Liver (tissue), 2 donors: ENCODE data around the gene ITGB6.

Experiments used
- TF ChIP-seq, protein P1 (sequence below): IDR thresholded peaks from 2 replicates; pipeline ENCODE4 v1.6.1; 2016; ENCODE audit warnings: antibody characterized with exemption
- TF ChIP-seq, protein P2 (sequence below): fragments of 150-350 bp; IDR thresholded peaks from 2 replicates; pipeline ENCODE4 v1.5.1; 2017; ENCODE audit warnings: improper control_type of control experiment, low read depth, low read length; ENCODE audit not compliant: missing input control
- donor health status: healthy.

DNA sequence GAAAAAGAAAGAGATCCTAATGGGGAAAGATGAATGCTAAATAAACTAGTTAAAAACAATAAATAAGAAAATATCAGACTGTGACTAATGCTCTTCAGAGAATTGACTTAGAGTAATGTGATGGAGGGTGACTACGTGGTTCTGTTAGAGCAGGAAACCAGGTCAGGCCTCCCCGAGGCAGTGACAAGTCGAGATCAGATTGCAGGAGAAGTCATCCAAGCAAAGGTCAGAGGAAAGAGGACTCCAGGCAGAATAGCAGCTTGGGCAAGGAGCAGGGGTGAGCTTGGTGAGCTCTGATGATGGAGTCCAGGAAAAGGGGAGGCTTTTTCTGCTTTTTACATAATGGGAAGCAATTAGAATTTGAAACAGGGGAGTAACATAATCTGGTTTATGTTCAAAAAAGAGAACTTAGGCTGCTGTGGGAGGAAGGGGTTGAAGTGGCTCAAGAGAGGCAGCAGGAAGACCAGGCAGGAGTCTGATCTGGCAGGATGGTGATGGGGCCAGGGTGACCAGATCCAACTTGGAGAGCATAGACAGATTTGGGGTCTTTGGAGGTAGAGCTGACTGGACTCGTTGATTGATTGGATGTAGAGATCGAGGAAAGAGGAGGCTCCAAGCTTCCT, 27.3 kb upstream of the ITGB6 start:
- TF ChIP-seq, protein P1, sequence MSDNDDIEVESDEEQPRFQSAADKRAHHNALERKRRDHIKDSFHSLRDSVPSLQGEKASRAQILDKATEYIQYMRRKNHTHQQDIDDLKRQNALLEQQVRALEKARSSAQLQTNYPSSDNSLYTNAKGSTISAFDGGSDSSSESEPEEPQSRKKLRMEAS, result no peak
- TF ChIP-seq, protein P2, sequence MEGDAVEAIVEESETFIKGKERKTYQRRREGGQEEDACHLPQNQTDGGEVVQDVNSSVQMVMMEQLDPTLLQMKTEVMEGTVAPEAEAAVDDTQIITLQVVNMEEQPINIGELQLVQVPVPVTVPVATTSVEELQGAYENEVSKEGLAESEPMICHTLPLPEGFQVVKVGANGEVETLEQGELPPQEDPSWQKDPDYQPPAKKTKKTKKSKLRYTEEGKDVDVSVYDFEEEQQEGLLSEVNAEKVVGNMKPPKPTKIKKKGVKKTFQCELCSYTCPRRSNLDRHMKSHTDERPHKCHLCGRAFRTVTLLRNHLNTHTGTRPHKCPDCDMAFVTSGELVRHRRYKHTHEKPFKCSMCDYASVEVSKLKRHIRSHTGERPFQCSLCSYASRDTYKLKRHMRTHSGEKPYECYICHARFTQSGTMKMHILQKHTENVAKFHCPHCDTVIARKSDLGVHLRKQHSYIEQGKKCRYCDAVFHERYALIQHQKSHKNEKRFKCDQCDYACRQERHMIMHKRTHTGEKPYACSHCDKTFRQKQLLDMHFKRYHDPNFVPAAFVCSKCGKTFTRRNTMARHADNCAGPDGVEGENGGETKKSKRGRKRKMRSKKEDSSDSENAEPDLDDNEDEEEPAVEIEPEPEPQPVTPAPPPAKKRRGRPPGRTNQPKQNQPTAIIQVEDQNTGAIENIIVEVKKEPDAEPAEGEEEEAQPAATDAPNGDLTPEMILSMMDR, result no peak
